ENCODE measurements around the gene ASGR2. TPM values are rescaled to one million over a fixed set of nuclear protein-coding genes. Genes with fewer than 3 reads are reported as not detected.

Gene ASGR2
- total RNA-seq, 2 experiments from 2014 or later, result not detected

GRCh38 chr17:7084088-7084487 lies 30.5 kb downstream of the ASGR2 start:
- DNase-seq (no peak), ATAC-seq (no peak)
- Mint-ChIP-seq H3K9me3 (no peaks in the 10 kb centered on the region), H3K4me3 (no peak overlapping the region), H3K27me3 (peaks cover 18% of the 10 kb centered on the region), H3K4me1 (ENCODE audit: low read depth) (peaks cover 22% of the 10 kb centered on the region), H3K27ac (no peak overlapping the region), H3K36me3 (ENCODE audit: low read depth) (no peaks in the 10 kb centered on the region)
- no peak for TF ChIP-seq CTCF (IDR thresholded peaks at IDR 0.05)
- ChIA-PET CTCF (no interaction called here), POLR2A (no interaction called here)
- intact Hi-C loops (cut with micrococcal nuclease), result no loop called here

- Mint-ChIP-seq H3K27me3 (peaks cover 15% of the 10 kb centered on the region), H3K4me1 (ENCODE audit: low read depth) (peaks cover 22% of the 10 kb centered on the region), H3K27ac (no peak overlapping the region), H3K36me3 (ENCODE audit: low read depth) (no peaks in the 10 kb centered on the region), H3K9me3 (no peaks in the 10 kb centered on the region), H3K4me3 (no peak overlapping the region)
- TF ChIP-seq CTCF (IDR thresholded peaks at IDR 0.05), result no peak
- CTCF ChIA-PET, result no interaction called here
- POLR2A ChIA-PET, result no interaction called here
- DNase-seq (no peak), ATAC-seq (no peak)
- intact Hi-C loops (cut with micrococcal nuclease), result no loop called here
Measured at GRCh38 chr17:7083592-7083991, 31.0 kb downstream of the ASGR2 start.

GRCh38 chr17:7081341-7082062 lies 33.1 kb downstream of the ASGR2 start:
- Mint-ChIP-seq H3K4me3 (no peak overlapping the region), H3K27me3 (peaks cover 11% of the 10 kb centered on the region), H3K27ac (no peak overlapping the region), H3K4me1 (ENCODE audit: low read depth) (peaks cover 22% of the 10 kb centered on the region), H3K36me3 (ENCODE audit: low read depth) (no peaks in the 10 kb centered on the region), H3K9me3 (no peaks in the 10 kb centered on the region)
- ChIA-PET CTCF (interaction anchor here (1.1 to 1.7 kb wide), 4 partner anchors 17 to 56 kb away, joined by 3 to 4 read pairs (median 4); no protein-coding TSS in a partner anchor), POLR2A (interaction anchor here (0.5 kb wide), 1 partner anchor 380 kb away, joined by 3 read pairs; no protein-coding TSS in a partner anchor)
- no peak for TF ChIP-seq CTCF (IDR thresholded peaks at IDR 0.05)
- intact Hi-C loops (cut with micrococcal nuclease), result no loop called here
- ATAC-seq (peak; percentile 64), DNase-seq (peak; percentile 55)

- Mint-ChIP-seq H3K36me3 (ENCODE audit: low read depth) (no peaks in the 10 kb centered on the region), H3K27ac (no peak overlapping the region)
- TF ChIP-seq CTCF (IDR thresholded peaks at IDR 0.05), result no peak
Measured at GRCh38 chr17:7080456-7081041, 34.1 kb downstream of the ASGR2 start.

More at GRCh38 chr17:7080456-7081041, 34.1 kb downstream of the ASGR2 start:
- H3K27me3 Mint-ChIP-seq, result peaks cover 8% of the 10 kb centered on the region
- H3K4me3 Mint-ChIP-seq, result no peak overlapping the region
- intact Hi-C loops (cut with micrococcal nuclease), result no loop called here
- DNase-seq (no peak), ATAC-seq (no peak)
- ChIA-PET CTCF (interaction anchor here (1.1 to 1.7 kb wide), 3 partner anchors 18 to 57 kb away, joined by 3 to 4 read pairs (median 3); no protein-coding TSS in a partner anchor), POLR2A (no interaction called here)
- H3K4me1 Mint-ChIP-seq (ENCODE audit: low read depth), result peaks cover 22% of the 10 kb centered on the region
- H3K9me3 Mint-ChIP-seq, result no peaks in the 10 kb centered on the region

All from activated CD8-positive, alpha-beta T cell treated with anti-CD3 and anti-CD28 coated beads for 36 hours (primary cell).